NCI-H2081 (cell line): ENCODE results near the gene LRFN2.

Experiments used
- DNase-seq, 2 experiments: peaks; one replicate each; lab custom pipeline; 2025; lab: John Stamatoyannopoulos, UW

Gene LRFN2

GRCh38 chr6:40377173-40377806, 209.9 kb downstream of the LRFN2 start:
- DNase-seq: no peak

- DNase-seq: peak; percentile 49 to 79
These were observed 211.0 kb downstream of the LRFN2 start for GRCh38 chr6:40376113-40376650.

DNA sequence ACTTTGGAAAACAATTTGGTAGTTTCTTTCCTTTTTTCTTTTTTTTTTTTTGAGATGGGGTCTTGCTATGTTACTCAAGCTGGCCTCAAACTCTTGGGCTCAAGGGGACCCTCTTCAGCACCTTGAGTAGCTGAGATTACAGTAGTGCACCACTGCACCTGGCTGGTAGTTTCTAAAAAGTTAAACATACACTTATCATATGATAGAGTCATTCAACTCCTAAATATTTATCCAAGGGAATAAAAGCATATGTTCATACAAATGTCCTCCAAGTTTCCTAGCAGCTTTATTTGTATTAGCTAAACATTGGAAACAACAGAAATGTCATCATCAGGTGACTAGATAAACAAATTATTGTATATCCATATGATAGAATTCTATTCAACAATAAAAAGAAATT, 213.9 kb downstream of the LRFN2 start:
- peak in 1 of 2 experiments; percentile 3 for DNase-seq

GRCh38 chr6:40371621-40372020, 215.5 kb downstream of the LRFN2 start:
- DNase-seq: no peak

- DNase-seq: no peak
These were observed 216.1 kb downstream of the LRFN2 start for GRCh38 chr6:40371095-40371494.

GRCh38 chr6:40369891-40370290, 217.3 kb downstream of the LRFN2 start:
- DNase-seq: no peak

- no peak for DNase-seq
These were observed 218.1 kb downstream of the LRFN2 start for GRCh38 chr6:40369042-40369441.

DNA sequence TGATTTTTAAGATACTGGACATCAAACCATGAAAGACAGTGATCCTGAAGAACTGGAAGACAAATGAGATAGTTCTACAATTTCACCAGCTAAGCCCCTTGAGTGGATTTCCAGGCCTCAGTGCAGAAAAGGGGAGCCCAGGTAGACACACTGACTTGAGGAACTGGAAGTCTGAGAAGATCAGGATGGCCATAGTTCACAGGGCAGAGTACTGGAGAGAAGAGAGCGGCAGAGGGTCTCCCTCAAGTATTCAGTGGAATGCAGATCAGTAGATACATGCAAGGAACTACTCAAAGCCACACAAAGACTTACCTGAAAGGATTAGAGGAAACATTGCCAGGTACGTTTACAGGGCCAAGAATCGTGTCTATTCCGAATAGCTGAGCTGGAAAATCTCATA, 224.3 kb downstream of the LRFN2 start:
- no peak for DNase-seq

DNA sequence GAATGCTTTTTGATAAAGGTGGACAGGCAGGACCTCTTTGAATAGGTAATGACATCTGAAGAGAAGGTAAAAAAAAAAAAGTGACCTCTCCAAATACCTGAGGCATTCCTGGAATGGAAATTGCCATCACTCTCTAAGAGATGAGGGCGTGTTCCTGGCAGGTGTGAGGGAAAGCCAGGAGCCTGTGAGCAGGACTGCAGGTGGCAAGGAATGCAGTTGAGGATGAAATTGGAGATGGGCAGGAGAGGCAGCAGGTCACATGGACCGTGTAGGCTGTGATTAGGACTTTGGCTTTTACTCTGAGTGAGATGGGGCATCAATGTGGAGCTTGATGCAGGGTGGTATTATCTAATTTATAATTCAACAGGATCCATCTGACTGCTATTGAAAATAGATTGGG, 227.4 kb downstream of the LRFN2 start:
- DNase-seq: peak in 1 of 2 experiments; percentile 3

DNA sequence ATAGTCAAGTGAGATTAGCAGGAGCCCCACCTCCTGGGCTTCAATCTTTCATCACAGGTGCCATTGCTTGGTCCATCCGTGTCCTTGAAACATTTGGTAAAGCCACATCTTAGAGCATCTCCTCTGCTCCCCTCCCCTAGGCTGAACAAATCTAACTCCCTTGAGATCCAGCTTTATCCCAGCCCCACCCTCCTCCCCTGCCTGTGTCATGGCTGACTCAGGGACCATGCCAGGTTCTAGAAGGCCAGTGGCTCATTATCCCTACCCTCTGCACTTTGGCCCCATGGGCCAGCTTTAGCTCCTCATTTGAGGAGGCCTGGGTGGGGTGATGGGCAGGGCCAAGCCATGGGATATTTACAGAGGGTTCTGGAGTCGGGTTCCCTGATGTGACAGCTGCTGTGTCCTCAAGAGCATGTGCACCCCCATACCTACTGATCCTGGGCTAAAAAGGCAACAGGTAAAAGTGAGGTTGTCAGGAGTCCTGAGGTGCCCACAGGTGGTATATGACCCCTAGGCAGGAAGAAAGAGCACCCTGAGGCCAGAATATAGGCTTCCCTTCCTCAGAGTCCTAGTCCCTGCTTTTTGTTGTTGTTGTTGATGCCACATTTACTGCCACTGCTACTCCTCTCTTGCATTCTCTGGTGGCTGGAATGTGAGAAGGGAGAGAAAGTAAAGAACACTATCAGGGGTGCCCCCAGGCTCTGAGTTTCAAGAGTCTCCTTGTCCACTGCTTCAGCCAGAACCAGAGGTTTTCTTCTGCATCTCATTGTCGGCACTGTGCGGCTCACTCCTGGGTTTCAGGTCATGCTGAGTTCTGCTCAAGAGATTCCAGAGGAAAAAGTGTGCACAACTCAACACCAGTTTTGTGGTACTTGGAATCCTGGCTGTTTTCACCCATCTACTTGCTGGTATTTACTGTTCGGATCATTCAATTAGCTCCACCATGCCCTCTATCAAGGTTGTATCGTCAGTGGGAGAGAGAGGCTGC, 228.4 kb downstream of the LRFN2 start:
- no peak for DNase-seq

- DNase-seq: no peak
These were observed 230.8 kb downstream of the LRFN2 start for GRCh38 chr6:40356242-40356910.

DNA sequence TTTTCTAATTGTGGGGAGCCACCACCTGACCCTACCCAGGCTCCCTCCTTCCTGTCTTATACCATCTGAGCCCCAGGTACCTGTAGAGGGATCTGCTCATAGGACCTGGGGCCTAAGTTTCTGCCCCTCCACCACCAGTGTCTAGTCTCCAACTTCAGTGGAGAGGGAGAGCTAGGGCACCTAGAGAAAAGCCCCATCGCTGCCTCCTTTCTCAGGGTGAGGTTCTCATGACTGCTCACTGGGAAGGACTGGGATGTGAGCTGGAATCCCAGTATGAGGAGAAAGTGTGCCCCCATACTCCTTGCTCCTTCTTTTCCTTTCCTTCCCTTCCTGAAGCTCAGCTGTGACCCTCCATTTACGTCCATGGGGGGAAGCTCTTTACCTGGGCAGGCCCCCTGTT, 231.6 kb downstream of the LRFN2 start:
- DNase-seq: no peak

GRCh38 chr6:40355066-40355465, 232.1 kb downstream of the LRFN2 start:
- DNase-seq: no peak

DNA sequence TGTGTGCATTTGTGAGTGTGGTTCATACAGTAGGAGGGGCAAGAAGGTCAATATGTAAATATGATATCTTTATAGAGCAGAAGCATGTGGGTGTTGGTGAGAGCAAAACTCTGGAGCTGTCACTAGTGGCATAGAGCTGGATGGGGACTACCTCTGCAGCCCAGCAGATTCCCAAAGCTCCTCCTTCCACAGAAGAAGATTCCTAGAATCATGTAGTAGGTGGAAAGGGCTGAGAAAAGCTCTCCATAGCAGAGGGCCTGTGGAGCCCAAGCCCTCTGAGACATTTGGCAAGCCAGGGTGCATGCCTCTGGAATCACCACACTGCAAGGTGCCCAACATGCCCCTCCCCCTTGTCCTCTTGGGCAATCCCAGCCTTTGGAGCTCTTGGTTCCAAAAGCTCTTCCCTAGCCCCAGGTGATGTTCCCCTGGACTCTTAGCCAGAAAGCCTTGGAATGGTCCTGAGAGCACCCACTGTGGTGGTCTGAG, 233.2 kb downstream of the LRFN2 start:
- DNase-seq: no peak

GRCh38 chr6:40353197-40353966, 233.8 kb downstream of the LRFN2 start:
- DNase-seq: no peak

- DNase-seq: no peak
These were observed 234.5 kb downstream of the LRFN2 start for GRCh38 chr6:40352527-40353170.

GRCh38 chr6:40352006-40352405, 235.2 kb downstream of the LRFN2 start:
- no peak for DNase-seq

DNA sequence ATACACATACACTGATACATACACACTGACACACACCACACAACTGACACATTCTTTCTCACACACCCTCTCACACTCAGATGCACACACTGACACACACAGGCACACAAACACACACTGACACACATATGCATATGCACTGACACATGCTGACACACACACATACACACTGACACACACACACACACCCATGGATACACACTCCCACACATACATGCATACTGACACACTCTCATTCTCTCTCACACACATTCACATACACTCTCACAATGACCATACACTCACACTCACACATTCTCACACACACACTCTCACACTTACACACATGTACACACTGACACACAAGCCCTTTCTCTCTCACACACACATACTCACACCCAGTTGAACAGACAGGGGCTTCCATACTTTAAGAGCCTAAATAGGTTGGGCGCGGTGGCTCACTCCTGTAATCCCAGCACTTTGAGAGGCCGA, 236.4 kb downstream of the LRFN2 start:
- no peak for DNase-seq

DNA sequence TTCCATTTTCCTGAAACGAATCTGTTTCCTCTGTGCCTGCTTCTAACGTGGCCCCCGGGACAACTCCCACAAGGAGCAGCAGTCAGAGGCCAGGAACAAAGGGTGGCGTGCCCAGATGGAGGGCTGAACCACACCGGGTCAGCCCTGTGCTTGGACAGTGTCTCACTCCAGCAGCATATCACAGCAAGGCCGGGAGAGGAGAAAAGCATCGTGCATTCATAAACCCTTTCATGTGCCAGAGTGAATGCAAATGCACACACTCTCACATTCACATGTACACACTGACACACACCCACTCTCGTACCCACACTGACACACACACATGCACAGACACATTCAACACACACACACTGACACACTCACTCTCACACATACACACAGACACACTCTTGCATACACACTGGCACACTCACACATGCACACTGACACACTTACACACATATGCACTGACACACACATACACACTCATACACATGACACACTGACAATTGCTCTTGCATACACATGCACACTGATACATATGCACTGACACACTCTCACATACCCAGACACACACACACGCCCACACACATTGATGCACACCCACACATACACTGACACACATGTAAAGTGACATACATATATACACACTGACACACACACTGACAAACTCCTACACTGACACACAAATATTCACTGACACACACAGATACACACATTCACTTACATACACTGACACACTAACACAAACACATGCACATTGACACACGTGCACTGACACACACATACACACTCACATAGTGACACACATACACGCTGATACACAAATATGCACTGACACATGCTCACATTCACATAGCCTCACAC, 237.0 kb downstream of the LRFN2 start:
- DNase-seq: no peak
